ENCODE measurements around the gene SYT17.

DNA sequence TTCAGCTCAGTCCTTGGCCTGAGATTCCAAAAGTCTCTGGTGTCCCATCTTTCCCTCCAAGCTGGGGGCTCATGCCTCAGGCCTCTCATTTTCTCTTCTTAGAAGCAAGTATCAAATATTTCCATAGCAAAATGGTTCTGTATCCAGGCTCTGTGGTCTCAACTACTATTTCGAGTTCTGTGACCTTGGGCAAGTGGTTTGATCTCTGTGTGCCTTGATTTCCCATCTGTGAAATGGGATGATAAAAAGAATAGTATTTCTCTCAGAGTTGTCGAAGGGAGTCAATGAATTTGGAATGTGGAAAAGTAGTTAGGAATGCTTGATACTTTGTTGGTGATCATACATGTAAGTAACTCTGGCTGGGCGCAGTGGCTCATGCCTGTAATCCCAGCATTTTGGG is 6.4 kb downstream of the SYT17 start:
- TF ChIP-seq, protein P1, sequence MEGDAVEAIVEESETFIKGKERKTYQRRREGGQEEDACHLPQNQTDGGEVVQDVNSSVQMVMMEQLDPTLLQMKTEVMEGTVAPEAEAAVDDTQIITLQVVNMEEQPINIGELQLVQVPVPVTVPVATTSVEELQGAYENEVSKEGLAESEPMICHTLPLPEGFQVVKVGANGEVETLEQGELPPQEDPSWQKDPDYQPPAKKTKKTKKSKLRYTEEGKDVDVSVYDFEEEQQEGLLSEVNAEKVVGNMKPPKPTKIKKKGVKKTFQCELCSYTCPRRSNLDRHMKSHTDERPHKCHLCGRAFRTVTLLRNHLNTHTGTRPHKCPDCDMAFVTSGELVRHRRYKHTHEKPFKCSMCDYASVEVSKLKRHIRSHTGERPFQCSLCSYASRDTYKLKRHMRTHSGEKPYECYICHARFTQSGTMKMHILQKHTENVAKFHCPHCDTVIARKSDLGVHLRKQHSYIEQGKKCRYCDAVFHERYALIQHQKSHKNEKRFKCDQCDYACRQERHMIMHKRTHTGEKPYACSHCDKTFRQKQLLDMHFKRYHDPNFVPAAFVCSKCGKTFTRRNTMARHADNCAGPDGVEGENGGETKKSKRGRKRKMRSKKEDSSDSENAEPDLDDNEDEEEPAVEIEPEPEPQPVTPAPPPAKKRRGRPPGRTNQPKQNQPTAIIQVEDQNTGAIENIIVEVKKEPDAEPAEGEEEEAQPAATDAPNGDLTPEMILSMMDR (conservative IDR thresholded peaks at IDR 0.05), result no peak
- no peak for TF ChIP-seq ZFX (IDR thresholded peaks at IDR 0.05)

Data from C4-2B (cell line).